Right lobe of liver (tissue), 6 donors: Measurements from ENCODE around the gene TSHZ1. TPM values are rescaled to one million over a fixed set of nuclear protein-coding genes. Genes with fewer than 3 reads are reported as not detected.

Experiments used
- ATAC-seq, 4 donors: fragments of 200-7000 bp; cut with Tn5 transposase; one replicate each; pipeline ENCODE4 v1.9.1; 2020; ENCODE audit warnings: mild to moderate bottlenecking in 4 of 4, moderate library complexity in 4 of 4
- DNase-seq, 3 donors: peaks; one replicate each; pipeline ENCODE4 v3.0.0-alpha.2; 2020
- H3K27ac ChIP-seq, 3 donors: fragments of 200-600 bp; one replicate each; pipeline ENCODE4 v1.8.0; 2022
- H3K27me3 ChIP-seq, 2 donors: fragments of 200-600 bp; one replicate each; pipeline ENCODE4 v1.8.0; 2022
- H3K36me3 ChIP-seq, 4 donors: fragments of 200-600 bp; sonication (generic) in 1 of 4; one replicate each; pipeline versions ENCODE4 v1.5.1 to v1.8.0; 2017 to 2022; ENCODE audit warnings: control low read depth in 1 of 4
- H3K4me1 ChIP-seq, 4 donors: fragments of 200-600 bp; sonication (generic) in 1 of 4; one replicate each; pipeline versions ENCODE4 v1.5.1 to v1.8.0; 2017 to 2022; ENCODE audit warnings: control low read depth in 1 of 4
- H3K4me3 ChIP-seq, 3 donors: fragments of 200-600 bp; one replicate each; pipeline ENCODE4 v1.8.0; 2022
- H3K9me3 ChIP-seq, 4 donors: fragments of 200-600 bp; sonication (generic) in 1 of 4; one replicate each; pipeline versions ENCODE4 v1.5.1 to v1.8.0; 2017 to 2022; ENCODE audit warnings: control low read depth in 1 of 4
- POLR2A ChIP-seq: fragments of 450-650 bp; IDR thresholded peaks from one replicate; pipeline ENCODE4 v1.6.1; 2017; ENCODE audit warnings: antibody characterized with exemption, mild to moderate bottlenecking
- WGBS: methylation state at CpG from one replicate; pipeline ENCODE4 v1.1.6; 2018; ENCODE audit warnings: low coverage, low lambda C conversion rate; ENCODE audit not compliant: insufficient coverage; ENCODE audit errors: missing lambda C conversion rate; 5-methylcytosine and 5-hydroxymethylcytosine counted together
- intact Hi-C, 2 donors: fragments of 100-400 bp; cut with DNase I; formaldehyde crosslinking; loops; one replicate each; pipeline versions ENCODE4 v1.11.2 to v1.14.1; 2022
- total RNA-seq, 6 experiments: library from RNA; depleted of rRNA in 2 of 6; stranded (reverse); fragments of >200 nt in 2 of 6; fragmentation: NEBNext Ultra II Directional in 3 of 6; extraction: Animal tissue kit (Norgen Biotek cat#: 25700) in 3 of 6; gene quantifications; one replicate each; pipeline versions ENCODE4 v1.1.0 to v1.2.4, GENCODE V29; 2016 to 2023
- TF ChIP-seq, protein P1 (sequence below), 4 donors: fragments of 200-600 bp in 3 of 4; fragments of 450-650 bp in 1 of 4; IDR thresholded peaks; one replicate each; pipeline versions ENCODE4 v1.5.1 to v1.8.0; 2016 to 2022; ENCODE audit warnings: antibody characterized with exemption in 4 of 4, mild to moderate bottlenecking in 2 of 4
- donor health status: DM: no; HTN: yes; CAD: no.
- donor health status: DM: no; HTN: no; CAD: no.
- donor health status: DM: no; HTN: no; CAD: no.
- donor health status: DM: no; HTN: yes; CAD: no.
- donor health status: DM: no; HTN: yes; CAD: no.

TSHZ1 gene
- total RNA-seq, 6 experiments from 2014 or later: 6.4 to 13.3 (median 9.6) TPM

DNA sequence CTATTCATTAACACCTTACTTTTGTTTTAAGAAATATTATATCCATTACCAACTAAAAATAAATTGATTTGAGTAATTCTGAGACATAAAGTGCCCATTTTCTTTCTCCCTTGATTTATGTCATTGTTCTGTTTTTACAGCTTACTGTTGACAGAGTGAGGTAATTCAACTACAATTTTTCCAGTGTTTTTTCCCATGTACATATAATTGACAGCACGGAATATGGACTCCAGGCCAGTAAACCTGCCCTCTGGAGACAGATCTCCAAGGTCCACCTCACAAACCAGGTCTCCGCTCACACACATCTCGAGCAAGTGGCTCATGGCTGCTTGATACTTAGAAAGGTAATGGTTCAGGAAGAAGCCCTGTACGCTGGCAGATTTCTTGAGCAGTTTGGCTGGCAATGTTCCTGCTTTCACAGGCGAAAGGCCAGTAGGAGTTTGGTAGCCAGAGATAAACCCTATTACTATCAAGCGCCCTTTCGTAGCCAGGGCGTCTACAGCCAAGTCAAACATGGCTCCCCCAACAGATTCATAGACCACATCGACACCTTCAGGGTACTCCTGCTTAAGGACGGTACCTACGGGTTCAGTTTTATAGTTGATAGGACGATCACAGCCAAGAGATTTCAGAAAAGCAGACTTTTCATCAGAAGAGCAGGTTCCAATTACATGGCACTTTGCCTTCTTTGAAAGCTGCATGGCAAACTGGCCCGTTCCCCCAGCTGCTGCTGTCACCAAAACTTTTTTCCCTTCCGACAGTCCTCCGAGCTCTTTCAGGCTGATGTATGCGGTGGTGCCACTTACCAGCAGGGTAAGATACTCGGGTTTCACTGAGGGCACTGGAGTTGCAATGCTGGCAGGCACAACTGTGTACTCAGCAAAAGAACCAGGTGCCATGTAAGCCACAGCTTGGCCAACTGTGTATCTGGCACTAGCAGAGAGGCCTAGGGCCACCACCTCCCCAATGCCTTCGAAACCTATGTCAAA is 9.0 kb upstream of the TSHZ1 start:
- no peaks in the 10 kb centered on the region for H3K9me3 ChIP-seq
- peak in 1 of 3 donors; percentile 63 for DNase-seq
- intact Hi-C loops: no loop called here
- H3K36me3 ChIP-seq: peaks cover 0 to 8% (median 0%) of the 10 kb centered on the region in 4 donors
- H3K27ac ChIP-seq: no peak overlapping the region
- ATAC-seq: peak; percentile 16 to 84 (median 45)
- no peaks in the 10 kb centered on the region for H3K27me3 ChIP-seq
- 92% methylated on average over 16 of the region's 18 CpGs for WGBS
- no peak overlapping the region for H3K4me3 ChIP-seq
- H3K4me1 ChIP-seq: peaks cover 0 to 6% (median 0%) of the 10 kb centered on the region in 4 donors
- TF ChIP-seq, protein P1, sequence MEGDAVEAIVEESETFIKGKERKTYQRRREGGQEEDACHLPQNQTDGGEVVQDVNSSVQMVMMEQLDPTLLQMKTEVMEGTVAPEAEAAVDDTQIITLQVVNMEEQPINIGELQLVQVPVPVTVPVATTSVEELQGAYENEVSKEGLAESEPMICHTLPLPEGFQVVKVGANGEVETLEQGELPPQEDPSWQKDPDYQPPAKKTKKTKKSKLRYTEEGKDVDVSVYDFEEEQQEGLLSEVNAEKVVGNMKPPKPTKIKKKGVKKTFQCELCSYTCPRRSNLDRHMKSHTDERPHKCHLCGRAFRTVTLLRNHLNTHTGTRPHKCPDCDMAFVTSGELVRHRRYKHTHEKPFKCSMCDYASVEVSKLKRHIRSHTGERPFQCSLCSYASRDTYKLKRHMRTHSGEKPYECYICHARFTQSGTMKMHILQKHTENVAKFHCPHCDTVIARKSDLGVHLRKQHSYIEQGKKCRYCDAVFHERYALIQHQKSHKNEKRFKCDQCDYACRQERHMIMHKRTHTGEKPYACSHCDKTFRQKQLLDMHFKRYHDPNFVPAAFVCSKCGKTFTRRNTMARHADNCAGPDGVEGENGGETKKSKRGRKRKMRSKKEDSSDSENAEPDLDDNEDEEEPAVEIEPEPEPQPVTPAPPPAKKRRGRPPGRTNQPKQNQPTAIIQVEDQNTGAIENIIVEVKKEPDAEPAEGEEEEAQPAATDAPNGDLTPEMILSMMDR (IDR thresholded peaks at IDR 0.05): no peak
- no peak for TF ChIP-seq POLR2A

- intact Hi-C loops: no loop called here
- Histone ChIP-seq H3K27me3 (no peaks in the 10 kb centered on the region), H3K9me3 (no peaks in the 10 kb centered on the region), H3K36me3 (peaks cover 0 to 8% (median 0%) of the 10 kb centered on the region in 4 donors), H3K4me1 (peaks cover 0 to 17% (median 2%) of the 10 kb centered on the region in 4 donors), H3K27ac (no peak overlapping the region), H3K4me3 (no peak overlapping the region)
- no peak for TF ChIP-seq POLR2A
- TF ChIP-seq, protein P1 (IDR thresholded peaks at IDR 0.05): no peak
- no peak for DNase-seq
- 89% methylated on average over 6 of the region's 6 CpGs for WGBS
- no peak for ATAC-seq
These were observed 7.8 kb upstream of the TSHZ1 start for GRCh38 chr18:75202696-75203365.

- Histone ChIP-seq H3K4me1 (peaks cover 0 to 17% (median 2%) of the 10 kb centered on the region in 4 donors), H3K27me3 (no peaks in the 10 kb centered on the region), H3K4me3 (no peak overlapping the region), H3K36me3 (peaks cover 0 to 8% (median 0%) of the 10 kb centered on the region in 4 donors), H3K9me3 (no peaks in the 10 kb centered on the region), H3K27ac (no peak overlapping the region)
- WGBS: 60% methylated on average over 23 of the region's 24 CpGs
- ATAC-seq (no peak), DNase-seq (no peak)
- intact Hi-C loops: no loop called here
- no peak for TF ChIP-seq POLR2A
- TF ChIP-seq, protein P1 (IDR thresholded peaks at IDR 0.05): no peak
These were observed 7.0 kb upstream of the TSHZ1 start for GRCh38 chr18:75203416-75204268.

GRCh38 chr18:75204269-75204731 is 6.3 kb upstream of the TSHZ1 start:
- TF ChIP-seq, protein P1 (IDR thresholded peaks at IDR 0.05): no peak
- no peak for TF ChIP-seq POLR2A
- peaks cover 0 to 8% (median 0%) of the 10 kb centered on the region in 4 donors for H3K36me3 ChIP-seq
- H3K27me3 ChIP-seq: no peaks in the 10 kb centered on the region
- 15% methylated on average over 5 of the region's 35 CpGs for WGBS
- H3K4me3 ChIP-seq: peak overlapping the region; percentile 25 to 44 (median 33)
- no peak for ATAC-seq
- no peaks in the 10 kb centered on the region for H3K9me3 ChIP-seq
- no peak overlapping the region for H3K27ac ChIP-seq
- DNase-seq: no peak
- peaks cover 0 to 17% (median 2%) of the 10 kb centered on the region in 4 donors for H3K4me1 ChIP-seq
- intact Hi-C loops: no loop called here
